T-cell (primary cell): ENCODE results near the gene USE1. TPM values are rescaled to one million over a fixed set of nuclear protein-coding genes. Genes with fewer than 3 reads are reported as not detected.
A peak's percentile ranks its signal among the peaks of the same experiment; 100 is the strongest.

ENCODE experiments used
- ATAC-seq, 4 experiments: fragments of 200-7000 bp in 3 of 4; fragments of 150-1000 bp in 1 of 4; cut with Tn5 transposase; replicated peaks in 1 of 4; 1 replicate in 3 of 4; 2 replicates in 1 of 4; pipeline ENCODE4 v1.10.0; 2021; ENCODE audit warnings: moderate library complexity in 3 of 4, mild to moderate bottlenecking in 2 of 4, moderate number of reproducible peaks in 1 of 4
- CTCF ChIA-PET, 2 donors: fragments of 300-600 bp; sonication (Branson Sonifier 250); formaldehyde crosslinking; loops; one replicate each; lab custom pipeline; 2022; ENCODE audit warnings: antibody characterized with exemption in 2 of 2; lab: Charles Lee
- POLR2A ChIA-PET, 2 donors: fragments of 300-600 bp; sonication (Branson Sonifier 250); formaldehyde crosslinking; loops; one replicate each; lab custom pipeline; 2022; ENCODE audit warnings: antibody characterized with exemption in 2 of 2; lab: Charles Lee
- DNase-seq, 35 experiments: peaks; one replicate each; pipeline versions ENCODE4 v3.0.0 to v3.0.0-alpha.2; 2013 to 2023
- H3K27ac ChIP-seq: one replicate; pipeline ENCODE4 v1.5.1; 2013; ENCODE audit warnings: low read length
- H3K27me3 ChIP-seq, 2 experiments: replicated peaks in 1 of 2; 1 replicate in 1 of 2; 2 replicates in 1 of 2; pipeline versions ENCODE4 v1.6.1 to v1.7.0; 2013; ENCODE audit warnings: low read length in 1 of 2, mixed read lengths in 1 of 2; ENCODE audit not compliant: control insufficient read depth in 2 of 2, insufficient read depth in 2 of 2; ENCODE audit errors: extremely low read depth in 1 of 2
- H3K36me3 ChIP-seq, 2 donors: 1 replicate in 1 of 2; 2 replicates in 1 of 2; pipeline versions ENCODE4 v1.6.1 to v1.7.0; 2013; ENCODE audit warnings: low read length in 1 of 2; ENCODE audit not compliant: control insufficient read depth in 2 of 2, insufficient read depth in 1 of 2; ENCODE audit errors: extremely low read depth in 1 of 2
- H3K4me1 ChIP-seq, 2 experiments: 1 replicate in 1 of 2; 2 replicates in 1 of 2; pipeline versions ENCODE4 v1.6.1 to v1.7.0; 2013; ENCODE audit warnings: low read length in 2 of 2, mixed read lengths in 1 of 2; ENCODE audit not compliant: insufficient read depth in 2 of 2, control insufficient read depth in 1 of 2; ENCODE audit errors: extremely low read depth in 1 of 2
- H3K4me3 ChIP-seq, 2 donors: 1 replicate in 1 of 2; 2 replicates in 1 of 2; pipeline versions ENCODE4 v1.5.1 to v1.7.0; 2013; ENCODE audit warnings: mild to moderate bottlenecking in 2 of 2, low read length in 1 of 2, moderate library complexity in 1 of 2; ENCODE audit not compliant: control insufficient read depth in 1 of 2; ENCODE audit errors: extremely low read depth in 1 of 2
- H3K9me3 ChIP-seq: 2 replicates; pipeline ENCODE4 v1.7.0; 2013
- H3K27ac Mint-ChIP-seq, 2 donors: one replicate each; pipeline ENCODE4 v1.8.0; 2020 to 2021; ENCODE audit warnings: mild to moderate bottlenecking in 2 of 2, mixed read lengths in 2 of 2
- H3K27me3 Mint-ChIP-seq, 2 donors: one replicate each; pipeline ENCODE4 v1.8.0; 2021 to 2022; ENCODE audit warnings: mixed read lengths in 2 of 2
- H3K36me3 Mint-ChIP-seq: one replicate; pipeline ENCODE4 v1.8.0; 2021; ENCODE audit warnings: mixed read lengths
- H3K4me1 Mint-ChIP-seq, 3 donors: one replicate each; pipeline ENCODE4 v1.8.0; 2020 to 2022; ENCODE audit warnings: mixed read lengths in 3 of 3, mild to moderate bottlenecking in 1 of 3
- H3K4me3 Mint-ChIP-seq, 3 donors: one replicate each; pipeline ENCODE4 v1.8.0; 2020 to 2022; ENCODE audit warnings: mild to moderate bottlenecking in 3 of 3, mixed read lengths in 3 of 3, moderate library complexity in 3 of 3
- H3K9me3 Mint-ChIP-seq, 3 donors: one replicate each; pipeline ENCODE4 v1.8.0; 2020 to 2022; ENCODE audit warnings: mixed read lengths in 3 of 3
- WGBS: methylation state at CpG from one replicate; pipeline ENCODE4 v1.1.5; 2013; ENCODE audit warnings: missing lambda C conversion rate; ENCODE audit not compliant: insufficient coverage; 5-methylcytosine and 5-hydroxymethylcytosine counted together
- total RNA-seq, 35 experiments: library from RNA in 6 of 35; stranded (reverse) in 6 of 35; fragments of 120-200 nt in 1 of 35; gene quantifications; one replicate each; pipeline versions ENCODE4 v1.2.1 to v1.2.4 and lab custom pipeline; 2013 to 2026

The USE1 gene
- total RNA-seq, 5 donors from 2014 or later (not counting 1 experiment from before 2014, with no cell fraction given): 23.8 to 45.2 (median 38.6) TPM

DNA sequence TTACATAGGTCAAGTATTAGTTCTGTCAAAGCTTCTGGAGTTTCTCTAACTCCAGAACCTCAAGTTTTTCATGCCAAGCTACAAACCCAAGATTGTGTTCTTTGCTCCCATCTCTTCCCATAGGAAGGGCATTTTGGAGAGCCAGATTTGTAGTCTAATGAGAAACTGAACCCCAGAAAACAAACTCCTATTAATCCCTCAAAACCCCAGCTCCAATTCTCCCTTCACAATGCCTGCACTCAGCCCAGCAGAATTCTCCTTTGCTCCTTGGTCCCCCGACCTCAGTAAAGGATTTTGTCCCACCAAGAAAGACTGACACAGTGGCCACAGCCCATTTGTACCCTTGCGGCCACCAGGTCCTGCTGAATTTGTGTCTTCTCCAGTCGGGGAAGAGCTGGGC lies 41.0 kb downstream of the USE1 start:
- no peak overlapping the region for H3K27ac Mint-ChIP-seq
- H3K9me3 ChIP-seq: no peaks in the 10 kb centered on the region
- H3K27me3 Mint-ChIP-seq: no peaks in the 10 kb centered on the region
- no peak overlapping the region for H3K4me3 Mint-ChIP-seq
- 65% methylated on average over 3 of the region's 3 CpGs for WGBS
- H3K27me3 ChIP-seq: peaks cover 0 to 13% of the 10 kb centered on the region in 2 experiments
- no peaks in the 10 kb centered on the region for H3K36me3 ChIP-seq
- H3K9me3 Mint-ChIP-seq: no peaks in the 10 kb centered on the region
- ChIA-PET CTCF (interaction anchor here (1.3 to 1.5 kb wide), 2 partner anchors 11 to 20 kb away, joined by 3 read pairs; no protein-coding TSS in a partner anchor), POLR2A (interaction anchor here (0.5 to 0.6 kb wide), 2 partner anchors 39 to 68 kb away, joined by 4 to 16 read pairs; no protein-coding TSS in a partner anchor)
- H3K4me1 Mint-ChIP-seq: peaks cover 5 to 6% (median 5%) of the 10 kb centered on the region in 3 donors
- H3K4me1 ChIP-seq: peaks cover 0 to 6% of the 10 kb centered on the region in 2 experiments
- no peak for DNase-seq
- no peaks in the 10 kb centered on the region for H3K36me3 Mint-ChIP-seq
- no peak overlapping the region for H3K4me3 ChIP-seq
- no peak for ATAC-seq
- no peak overlapping the region for H3K27ac ChIP-seq

DNA sequence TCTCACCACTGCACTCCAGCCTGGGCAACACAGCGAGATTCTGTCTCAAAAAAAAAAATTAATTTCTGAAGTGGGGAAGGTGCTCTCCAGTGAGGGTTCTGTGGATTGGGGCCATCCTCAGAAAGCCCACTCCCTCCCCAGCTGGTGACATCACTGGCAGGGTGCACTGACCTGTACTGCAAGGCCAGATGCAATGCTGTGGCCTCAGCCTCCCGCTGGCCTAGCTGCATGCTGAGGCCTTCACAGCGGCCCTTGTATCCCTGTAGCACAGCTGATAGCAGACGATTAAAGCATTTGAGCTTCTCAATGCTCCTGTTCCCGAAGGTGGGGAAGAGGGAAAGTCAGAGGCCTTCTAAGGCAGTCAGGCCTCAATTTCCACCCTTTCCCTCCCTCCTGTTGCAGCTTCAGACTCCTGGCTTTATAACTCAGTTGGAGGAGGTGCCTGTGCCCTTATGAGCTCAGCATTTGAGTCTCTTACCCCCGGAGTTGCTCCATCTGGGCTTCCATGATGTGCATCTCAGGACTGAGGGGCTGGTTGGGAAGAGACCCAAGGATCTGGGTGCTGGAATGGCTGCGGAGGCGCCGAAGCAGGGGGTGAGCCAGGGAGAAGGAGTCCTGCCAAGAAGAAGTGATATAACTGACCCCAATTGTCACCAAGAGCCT lies 44.1 kb downstream of the USE1 start:
- Histone ChIP-seq H3K4me3 (no peak overlapping the region), H3K36me3 (no peaks in the 10 kb centered on the region), H3K4me1 (peaks cover 0 to 7% of the 10 kb centered on the region in 2 experiments), H3K9me3 (no peaks in the 10 kb centered on the region), H3K27ac (no peak overlapping the region), H3K27me3 (peaks cover 0 to 8% of the 10 kb centered on the region in 2 experiments)
- peaks cover 5 to 6% (median 5%) of the 10 kb centered on the region in 3 donors for H3K4me1 Mint-ChIP-seq
- no peak for ATAC-seq
- no peaks in the 10 kb centered on the region for H3K36me3 Mint-ChIP-seq
- no peak overlapping the region for H3K4me3 Mint-ChIP-seq
- ChIA-PET POLR2A (interaction anchor here in 1 of 2 donors (0.6 kb wide), 1 partner anchor 7 kb away, joined by 7 read pairs; no protein-coding TSS in a partner anchor), CTCF (interaction anchor here (0.6 to 1.2 kb wide), 3 partner anchors 37 to 129 kb away, joined by 3 read pairs; no protein-coding TSS in a partner anchor)
- no peak for DNase-seq
- H3K27ac Mint-ChIP-seq: no peak overlapping the region
- H3K27me3 Mint-ChIP-seq: no peaks in the 10 kb centered on the region
- no peaks in the 10 kb centered on the region for H3K9me3 Mint-ChIP-seq
- WGBS: 88% methylated on average over 4 of the region's 9 CpGs

DNA sequence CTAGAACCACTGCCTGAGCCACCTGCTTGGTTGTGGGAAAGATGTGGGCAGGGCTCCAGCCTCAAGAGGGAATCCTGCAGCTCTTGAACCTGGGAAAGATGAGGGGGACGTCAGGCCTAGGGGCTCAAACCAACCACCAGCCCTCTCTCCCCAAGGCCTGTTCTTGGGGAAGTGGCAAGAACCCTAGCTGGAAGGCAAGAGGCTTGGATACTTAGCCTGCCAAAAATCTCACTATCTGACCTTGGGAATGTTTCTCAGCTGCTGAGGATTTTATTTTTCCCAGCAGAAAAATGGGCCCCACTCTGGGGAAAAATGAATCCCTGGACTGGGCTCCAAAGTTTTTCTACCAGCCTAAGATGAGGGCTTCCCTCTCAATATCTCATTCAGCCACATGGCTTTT lies 44.8 kb downstream of the USE1 start:
- peaks cover 11 to 12% (median 12%) of the 10 kb centered on the region in 3 donors for H3K4me1 Mint-ChIP-seq
- no peaks in the 10 kb centered on the region for H3K27me3 Mint-ChIP-seq
- CTCF ChIA-PET: interaction anchor here (0.6 to 1.2 kb wide), 2 partner anchors 125 to 129 kb away, joined by 3 read pairs; no protein-coding TSS in a partner anchor
- H3K9me3 Mint-ChIP-seq: no peaks in the 10 kb centered on the region
- H3K36me3 Mint-ChIP-seq: no peaks in the 10 kb centered on the region
- Histone ChIP-seq H3K4me1 (peaks cover 4 to 13% of the 10 kb centered on the region in 2 experiments), H3K27me3 (peaks cover 0 to 8% of the 10 kb centered on the region in 2 experiments), H3K27ac (no peak overlapping the region), H3K4me3 (no peak overlapping the region), H3K9me3 (no peaks in the 10 kb centered on the region), H3K36me3 (no peaks in the 10 kb centered on the region)
- H3K4me3 Mint-ChIP-seq: no peak overlapping the region
- POLR2A ChIA-PET: no interaction called here
- no peak for DNase-seq
- H3K27ac Mint-ChIP-seq: no peak overlapping the region
- no peak for ATAC-seq
- no CpG with 5 or more reads among the region's 1 CpG for WGBS

DNA sequence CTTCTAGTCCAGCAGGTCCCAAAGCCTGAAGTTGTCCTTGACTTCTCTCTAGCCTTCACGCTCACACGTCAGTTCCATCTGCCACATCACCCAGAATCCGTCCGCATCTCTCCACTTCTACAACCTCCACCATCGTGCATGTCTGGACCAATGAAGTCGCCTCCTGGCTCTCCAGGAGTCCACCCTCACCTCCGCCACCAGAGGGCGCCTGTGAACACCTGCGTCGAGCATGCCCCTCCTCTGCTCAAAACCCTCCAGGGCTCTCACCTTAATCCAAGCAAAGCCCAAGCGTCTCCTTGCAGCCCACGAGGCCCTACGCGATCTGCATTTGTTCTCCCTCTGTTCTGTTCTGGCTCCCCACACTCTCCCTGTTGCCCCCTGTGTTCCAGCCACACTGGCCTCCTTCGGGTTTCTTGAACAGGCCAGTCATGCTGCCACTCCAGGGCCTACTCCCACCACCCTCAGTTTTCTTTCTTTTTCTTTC lies 45.7 kb downstream of the USE1 start:
- H3K4me3 ChIP-seq: no peak overlapping the region
- peak; percentile 74 to 94 (median 86) for DNase-seq
- no peaks in the 10 kb centered on the region for H3K9me3 ChIP-seq
- H3K27me3 ChIP-seq: peaks cover 0 to 4% of the 10 kb centered on the region in 2 experiments
- ChIA-PET POLR2A (no interaction called here), CTCF (interaction anchor here (0.6 to 1.2 kb wide), 5 partner anchors 29 to 750 kb away, joined by 3 to 5 read pairs (median 4); no protein-coding TSS in a partner anchor)
- H3K27me3 Mint-ChIP-seq: no peaks in the 10 kb centered on the region
- H3K4me3 Mint-ChIP-seq: no peak overlapping the region
- H3K27ac ChIP-seq: no peak overlapping the region
- peak; percentile 98 to 100 (median 99) for ATAC-seq
- no peaks in the 10 kb centered on the region for H3K36me3 Mint-ChIP-seq
- H3K9me3 Mint-ChIP-seq: no peaks in the 10 kb centered on the region
- no peaks in the 10 kb centered on the region for H3K36me3 ChIP-seq
- no peak overlapping the region for H3K27ac Mint-ChIP-seq
- 11% methylated on average over 14 of the region's 15 CpGs for WGBS
- H3K4me1 Mint-ChIP-seq: peaks cover 13% of the 10 kb centered on the region in 3 donors
- peaks cover 8 to 15% of the 10 kb centered on the region in 2 experiments for H3K4me1 ChIP-seq

DNA sequence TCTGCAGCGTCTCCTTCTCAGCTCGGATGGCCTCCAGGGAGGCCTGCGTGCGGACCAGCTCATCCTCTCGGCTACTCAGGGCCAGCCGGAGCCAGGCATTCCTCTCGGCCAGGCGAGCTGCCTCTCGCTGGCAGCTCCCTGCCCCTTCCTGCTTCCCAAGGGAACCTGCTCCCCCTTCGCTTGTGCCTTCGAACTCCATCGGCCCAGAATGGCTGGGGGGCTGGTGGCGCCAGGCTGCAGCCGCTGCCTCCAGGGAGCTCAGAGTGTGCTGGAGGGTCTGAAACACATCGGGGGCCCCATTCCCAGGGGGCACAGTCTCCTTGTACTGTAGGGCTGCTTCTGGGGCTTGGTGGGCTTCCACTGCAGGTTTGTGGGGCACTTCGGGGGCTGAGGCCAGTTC lies 47.4 kb downstream of the USE1 start:
- Mint-ChIP-seq H3K4me1 (peaks cover 22 to 23% (median 22%) of the 10 kb centered on the region in 3 donors), H3K27ac (no peak overlapping the region), H3K9me3 (no peaks in the 10 kb centered on the region), H3K4me3 (no peak overlapping the region), H3K27me3 (no peaks in the 10 kb centered on the region), H3K36me3 (no peaks in the 10 kb centered on the region)
- ChIA-PET POLR2A (no interaction called here), CTCF (no interaction called here)
- H3K9me3 ChIP-seq: no peaks in the 10 kb centered on the region
- H3K27ac ChIP-seq: no peak overlapping the region
- WGBS: 94% methylated on average over 15 of the region's 16 CpGs
- ATAC-seq: no peak
- no peak overlapping the region for H3K4me3 ChIP-seq
- peaks cover 0 to 4% of the 10 kb centered on the region in 2 experiments for H3K27me3 ChIP-seq
- DNase-seq: no peak
- no peaks in the 10 kb centered on the region for H3K36me3 ChIP-seq
- H3K4me1 ChIP-seq: peaks cover 8 to 25% of the 10 kb centered on the region in 2 experiments

DNA sequence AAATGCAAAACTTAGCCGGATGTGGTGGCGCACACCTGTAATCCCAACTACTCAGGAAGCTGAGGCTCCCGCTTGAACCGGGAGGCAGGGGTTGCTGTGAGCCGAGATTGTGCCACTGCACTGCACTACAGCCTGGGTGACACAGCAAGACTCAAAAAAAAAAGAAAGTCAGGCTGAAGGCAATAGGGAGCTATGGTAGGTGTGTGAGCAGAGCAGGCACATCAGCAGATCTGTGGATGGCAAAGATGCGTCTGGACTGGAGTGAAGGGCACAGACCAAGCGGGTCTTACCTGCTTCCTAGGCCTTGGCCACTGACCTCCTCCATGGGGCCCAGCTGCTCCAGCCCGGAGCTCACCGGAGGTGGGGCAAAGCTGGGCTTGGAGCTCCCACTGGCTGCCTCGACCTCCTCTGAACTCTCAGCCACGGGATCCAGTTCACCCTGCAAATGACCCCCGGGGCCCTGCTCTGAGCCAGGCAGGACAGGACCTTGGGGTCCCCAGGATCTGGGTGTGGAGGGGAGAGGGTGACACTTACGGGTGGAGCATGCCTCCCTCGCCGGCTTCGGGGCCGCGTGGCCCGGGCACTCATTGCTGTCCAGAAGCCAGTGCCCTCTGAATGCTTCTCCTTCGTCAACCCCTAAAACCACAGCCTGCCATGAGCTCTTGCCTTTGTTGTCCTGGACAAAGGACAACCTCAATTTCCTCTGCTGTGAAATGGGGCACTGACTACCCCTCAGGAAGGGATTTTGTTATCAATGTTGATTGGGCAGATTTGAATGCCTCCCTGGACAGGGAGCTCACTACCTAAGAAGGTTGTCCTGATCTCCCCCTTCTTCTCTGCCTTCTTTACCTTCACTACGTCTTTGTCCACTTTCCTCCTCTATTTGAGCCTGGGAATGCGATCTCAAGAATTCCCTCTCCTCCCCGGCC lies 48.8 kb downstream of the USE1 start:
- Mint-ChIP-seq H3K9me3 (no peaks in the 10 kb centered on the region), H3K4me3 (no peak overlapping the region), H3K27ac (peak overlapping the region; percentile 79 to 90), H3K4me1 (peaks cover 28 to 32% (median 29%) of the 10 kb centered on the region in 3 donors), H3K27me3 (no peaks in the 10 kb centered on the region), H3K36me3 (no peaks in the 10 kb centered on the region)
- CTCF ChIA-PET: no interaction called here
- H3K36me3 ChIP-seq: peaks cover 0 to 5% of the 10 kb centered on the region in 2 donors
- no peak for DNase-seq
- H3K4me3 ChIP-seq: no peak overlapping the region
- 85% methylated on average over 14 of the region's 23 CpGs for WGBS
- ATAC-seq: no peak
- POLR2A ChIA-PET: interaction anchor here in 1 of 2 donors (0.5 kb wide), 1 partner anchor 46 kb away, joined by 3 read pairs; no protein-coding TSS in a partner anchor
- no peak overlapping the region for H3K27ac ChIP-seq
- peaks cover 0 to 4% of the 10 kb centered on the region in 2 experiments for H3K27me3 ChIP-seq
- peaks cover 15 to 38% of the 10 kb centered on the region in 2 experiments for H3K4me1 ChIP-seq
- H3K9me3 ChIP-seq: no peaks in the 10 kb centered on the region
